GM18520 (cell line): ENCODE measurements around the gene PDGFRB.

ENCODE experiments used
- ATAC-seq: cut with Tn5 transposase; IDR thresholded peaks from one replicate; pipeline ENCODE4 v1.9.1; 2021; ENCODE audit not compliant: unreplicated experiment

The PDGFRB gene

GRCh38 chr5:150155258-150156026, at the start of gene PDGFRB:
PDGFRB (minus strand) TSS chr5:150155845; CDS start chr5:150137047, 18,798 bp downstream.
- ATAC-seq = no peak

- ATAC-seq = no peak
Measured at GRCh38 chr5:150204590-150204960, 48.9 kb upstream of the PDGFRB start.

GRCh38 chr5:150203832-150204589, 48.4 kb upstream of the PDGFRB start:
- ATAC-seq = no peak

- ATAC-seq = no peak
Measured at GRCh38 chr5:150202501-150202900, 46.9 kb upstream of the PDGFRB start.

- no peak for ATAC-seq
Measured at GRCh38 chr5:150197476-150197875, 41.8 kb upstream of the PDGFRB start.

- ATAC-seq = no peak
Measured at GRCh38 chr5:150196986-150197385, 41.3 kb upstream of the PDGFRB start.

- no peak for ATAC-seq
Measured at GRCh38 chr5:150196514-150196913, 40.9 kb upstream of the PDGFRB start.

GRCh38 chr5:150195736-150196485, 40.3 kb upstream of the PDGFRB start:
- ATAC-seq = no peak

GRCh38 chr5:150192462-150192861, 36.8 kb upstream of the PDGFRB start:
- ATAC-seq = no peak

- no peak for ATAC-seq
Measured at GRCh38 chr5:150190987-150191386, 35.3 kb upstream of the PDGFRB start.

GRCh38 chr5:150190503-150190979, 34.9 kb upstream of the PDGFRB start:
- ATAC-seq = no peak

- ATAC-seq = no peak
Measured at GRCh38 chr5:150189728-150190502, 34.3 kb upstream of the PDGFRB start, which contains the start of gene SLC6A7. SLC6A7 (plus strand) TSS chr5:150190062; CDS start chr5:150190328, 266 bp downstream.

- no peak for ATAC-seq
Measured at GRCh38 chr5:150189326-150189725, 33.7 kb upstream of the PDGFRB start.

GRCh38 chr5:150188146-150188842, 32.6 kb upstream of the PDGFRB start:
- ATAC-seq = no peak

- no peak for ATAC-seq
Measured at GRCh38 chr5:150186897-150187296, 31.3 kb upstream of the PDGFRB start.

GRCh38 chr5:150186137-150186536, 30.5 kb upstream of the PDGFRB start:
- no peak for ATAC-seq

- ATAC-seq = no peak
Measured at GRCh38 chr5:150184990-150185912, 29.6 kb upstream of the PDGFRB start.

GRCh38 chr5:150184006-150184405, 28.4 kb upstream of the PDGFRB start:
- no peak for ATAC-seq

- ATAC-seq = no peak
Measured at GRCh38 chr5:150183436-150183835, 27.8 kb upstream of the PDGFRB start.
